Smooth muscle cell of trachea (primary cell): ENCODE measurements around the gene PSMD1. TPM values are rescaled to one million over a fixed set of nuclear protein-coding genes. Genes with fewer than 3 reads are reported as not detected.

Experiments
- total RNA-seq: library from RNA; depleted of rRNA; stranded (reverse); fragments of >200 nt; gene quantifications from 2 replicates; pipeline ENCODE4 v1.2.1, GENCODE V29; 2014

PSMD1 gene
- total RNA-seq: 114 and 159 TPM in 2 replicates

GRCh38 chr2:231056453-231057416 lies at the start of gene PSMD1:
Gene PSMD1 (plus strand): TSS chr2:231056867. CDS start chr2:231057026, 159 bp downstream.

GRCh38 chr2:231037202-231037730 lies 19.4 kb upstream of the PSMD1 start, which contains the start of gene C2orf72:
Gene C2orf72 (plus strand): TSS chr2:231037523. CDS start chr2:231037566, 43 bp downstream.

GRCh38 chr2:231124838-231125568 lies 68.3 kb downstream of the PSMD1 start, which contains the start of gene HTR2B:
Gene HTR2B (minus strand): TSS chr2:231125042. CDS start chr2:231123764, 1,278 bp downstream.

GRCh38 chr2:231198291-231199173 lies 141.9 kb downstream of the PSMD1 start, which contains the start of gene ARMC9:
Gene ARMC9 (plus strand): TSS chr2:231198631. CDS start chr2:231206239, 7,608 bp downstream.

Other genes with a start within 250 kb of the PSMD1 start
- 63.4 and 97.1 TPM in 2 replicates for gene ITM2C, start 191.9 kb upstream of the PSMD1 start, total RNA-seq
- not detected in 2 replicates for gene GPR55, start 131.6 kb upstream of the PSMD1 start, total RNA-seq
- not detected in 2 replicates for gene SPATA3, start 60.7 kb upstream of the PSMD1 start, total RNA-seq
- gene C2orf72, start 19.3 kb upstream of the PSMD1 start, total RNA-seq: 0.17 TPM in 1 of 2 replicates, not detected in the other
- gene HTR2B, start 68.2 kb downstream of the PSMD1 start, total RNA-seq: 9.8 and 15.3 TPM in 2 replicates
- gene ARMC9, start 141.8 kb downstream of the PSMD1 start, total RNA-seq: 81.9 and 105 TPM in 2 replicates